NCI-H1694 treated with DMSO at 0.1 percent for 48 hours (cell line): ENCODE results near the gene ZNF688.
"Not testable (repeated sequence)": the region's sequence is repeated elsewhere in the genome, so short reads cannot be mapped to it uniquely, and the experiment has no call there.

ENCODE experiments used
- DNase-seq: peaks from one replicate; lab custom pipeline; 2025; lab: John Stamatoyannopoulos, UW

ZNF688 gene

GRCh38 chr16:30571445-30572322 is at the start of gene ZNF688:
Gene ZNF688, minus strand, starts transcription at chr16:30571714. Its CDS starts 85 bp downstream, at chr16:30571629.
- peak; percentile 91 for DNase-seq

DNA sequence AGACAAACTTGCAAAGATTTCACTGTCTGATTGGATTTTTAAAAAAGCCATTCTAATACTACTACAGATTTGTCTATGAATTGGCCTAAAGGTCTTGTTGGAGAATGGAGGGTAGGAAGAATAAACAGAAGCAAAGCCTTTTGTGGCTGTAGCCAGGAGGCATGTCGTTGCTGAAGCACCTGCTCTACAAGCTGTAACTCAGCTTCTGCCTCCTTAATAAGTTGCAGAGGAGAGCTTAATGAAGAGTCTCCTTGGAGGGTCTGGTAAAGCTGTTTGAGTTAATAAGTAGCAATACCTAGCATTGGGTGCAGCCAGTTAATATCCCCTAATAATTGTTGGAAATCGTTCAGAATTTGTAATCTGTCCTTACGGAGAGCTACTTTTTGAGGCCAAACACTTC is 48.7 kb upstream of the ZNF688 start:
- no peak for DNase-seq

- DNase-seq: no peak
Measured at GRCh38 chr16:30619638-30620037, 48.1 kb upstream of the ZNF688 start.

DNA sequence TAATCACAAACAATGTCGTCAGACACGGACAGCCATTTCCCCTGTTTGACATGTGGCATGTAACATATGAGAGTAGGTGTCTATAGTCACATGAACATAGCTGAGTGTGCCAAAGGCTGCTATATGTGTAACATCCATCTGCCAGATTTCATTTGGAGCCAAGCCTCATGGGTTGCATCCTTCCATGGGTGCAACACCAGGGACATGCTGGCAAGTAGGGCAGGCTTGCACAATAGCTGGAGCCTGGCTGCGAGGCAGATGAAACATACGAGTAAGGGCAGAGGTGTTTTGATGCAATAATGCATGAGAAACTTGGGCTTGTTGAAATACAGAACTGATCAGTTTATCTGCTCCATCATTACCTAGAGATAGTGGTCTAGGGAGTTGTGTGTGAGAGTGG is 47.7 kb upstream of the ZNF688 start:
- peak; percentile 39 for DNase-seq

GRCh38 chr16:30615358-30616091 is 44.0 kb upstream of the ZNF688 start:
- DNase-seq: peak; percentile 29

DNA sequence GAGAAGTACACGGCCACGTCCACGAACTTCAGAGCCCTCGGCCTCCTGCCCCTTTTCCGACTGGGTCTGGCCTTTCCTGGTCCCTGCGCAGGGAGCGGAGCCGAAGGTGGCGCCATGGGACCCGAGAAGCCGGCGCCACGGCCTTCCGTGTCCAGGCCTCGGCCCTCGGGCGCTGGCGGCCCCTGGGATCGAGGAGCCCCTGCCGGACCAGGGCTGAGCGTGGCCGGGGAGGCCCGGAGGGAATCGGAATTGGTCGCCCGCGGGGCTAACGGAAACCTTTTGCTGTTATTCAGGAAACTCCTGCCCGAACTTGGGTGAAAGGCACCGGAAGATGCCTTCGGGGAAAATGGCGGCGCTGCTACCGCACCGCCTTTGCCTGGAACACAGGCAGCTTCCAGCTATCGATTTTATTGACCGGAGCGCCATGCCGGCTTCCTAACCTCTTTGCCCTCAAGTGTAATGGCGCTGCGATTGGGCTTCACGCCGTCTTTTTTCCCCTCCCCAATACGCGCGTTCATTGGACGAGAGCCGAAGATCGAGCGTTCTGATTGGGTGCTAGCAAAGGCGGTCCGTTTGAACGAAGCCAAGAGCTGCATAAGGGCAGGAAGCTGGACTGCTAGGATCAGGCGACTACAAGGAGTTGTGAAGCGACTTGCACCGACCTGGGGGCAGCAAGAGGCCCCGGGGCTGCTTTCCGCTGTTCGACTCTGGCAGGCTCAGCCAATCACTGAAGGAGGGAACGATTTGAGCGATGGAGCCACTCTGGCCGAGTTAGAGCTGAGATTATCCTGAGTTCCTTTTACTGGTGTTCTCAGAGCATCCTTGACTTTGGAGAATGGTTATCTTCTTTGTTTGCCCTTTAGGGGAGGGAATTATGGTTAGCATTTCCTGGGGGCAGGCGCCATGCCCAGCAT is 38.7 kb upstream of the ZNF688 start, which contains the start of gene ZNF689:
Gene ZNF689 (minus strand): TSS at position 464 of the 914 bp plus-strand sequence. CDS start 348 bp downstream, at position 116.
- peak; percentile 91 for DNase-seq

DNA sequence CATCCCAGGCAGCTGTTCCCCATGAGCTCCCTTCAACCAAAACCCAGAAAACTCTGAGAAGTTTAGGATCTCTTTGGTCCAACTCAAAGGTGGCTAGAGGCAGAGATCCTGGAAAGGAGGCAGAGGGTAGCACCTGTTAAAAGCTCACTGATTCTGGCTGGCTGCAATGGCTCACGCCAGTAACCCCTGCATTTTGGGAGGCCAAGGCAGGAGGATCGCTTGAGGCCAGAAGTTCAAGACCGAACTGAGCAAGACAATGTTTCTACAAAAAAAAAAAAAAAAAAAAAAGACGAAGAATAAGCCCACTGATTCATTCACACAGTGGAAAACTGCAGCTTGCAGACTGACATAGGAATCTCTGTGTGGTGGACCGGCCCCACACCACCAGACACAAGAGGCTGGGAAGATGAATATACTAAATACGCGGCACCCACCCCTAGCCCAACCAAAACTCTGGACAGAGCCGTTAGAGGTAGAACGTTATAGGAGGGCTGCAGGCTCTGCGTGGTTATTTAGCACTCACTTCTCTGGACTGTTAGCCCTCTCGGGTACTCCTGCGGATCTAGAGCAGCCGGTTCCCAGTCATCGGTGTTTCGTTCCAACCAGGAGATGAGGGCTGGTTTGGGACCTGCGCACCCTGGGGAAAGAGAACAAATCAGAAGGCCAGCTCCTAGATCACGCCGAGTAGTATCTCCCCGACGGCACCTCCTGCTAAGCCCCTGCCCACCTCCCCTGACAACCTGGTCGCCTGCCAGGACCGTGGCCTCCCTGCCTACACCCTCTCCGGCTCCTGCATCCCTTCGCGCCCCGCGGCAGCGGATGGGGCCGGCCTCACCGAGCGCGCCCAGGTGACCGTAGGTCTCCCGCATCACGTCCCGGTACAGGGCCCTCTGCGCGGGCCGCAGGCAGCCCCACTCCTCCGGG is 37.8 kb upstream of the ZNF688 start:
- DNase-seq: peak; percentile 9

DNA sequence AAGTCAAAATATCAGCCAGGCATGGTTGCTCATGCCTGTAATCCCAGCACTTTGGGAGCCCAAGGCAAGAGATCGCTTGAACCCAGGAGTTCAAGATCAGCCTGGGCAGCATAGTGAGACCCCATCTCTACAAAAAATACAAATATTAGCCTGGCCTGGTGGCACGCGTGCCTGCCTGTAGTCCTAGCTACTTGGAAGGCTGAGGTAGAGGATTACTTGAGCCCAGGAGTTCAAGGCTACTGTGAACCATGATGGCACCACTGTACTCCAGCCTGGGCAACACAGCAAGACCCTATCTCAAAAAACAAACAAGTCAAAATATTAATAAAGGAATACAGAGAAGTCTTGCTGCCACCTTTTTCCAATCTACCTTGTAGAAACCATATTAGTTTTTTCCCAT is 34.5 kb upstream of the ZNF688 start:
- DNase-seq: no peak

- no peak for DNase-seq
Measured at GRCh38 chr16:30605158-30605557, 33.6 kb upstream of the ZNF688 start.

GRCh38 chr16:30604316-30604947 is 32.9 kb upstream of the ZNF688 start:
- no peak for DNase-seq

DNA sequence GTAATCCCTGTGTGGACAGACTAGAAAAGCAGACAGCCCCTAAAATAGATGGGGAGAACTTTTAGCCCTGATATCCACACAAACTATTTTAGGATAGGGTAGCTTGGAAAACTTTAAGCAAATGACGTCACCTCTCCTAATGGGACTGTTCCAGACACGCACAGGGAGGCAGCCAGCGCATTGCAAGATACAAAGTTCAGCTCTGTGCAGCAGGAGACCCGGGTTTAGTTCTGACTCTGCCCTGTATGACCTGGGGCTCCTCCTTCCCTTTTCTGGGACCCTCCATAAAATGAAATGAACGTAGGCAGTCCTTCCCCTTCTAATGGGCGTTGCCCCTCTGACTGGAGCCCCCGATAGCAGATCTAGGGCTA is 32.4 kb upstream of the ZNF688 start:
- DNase-seq: no peak

DNA sequence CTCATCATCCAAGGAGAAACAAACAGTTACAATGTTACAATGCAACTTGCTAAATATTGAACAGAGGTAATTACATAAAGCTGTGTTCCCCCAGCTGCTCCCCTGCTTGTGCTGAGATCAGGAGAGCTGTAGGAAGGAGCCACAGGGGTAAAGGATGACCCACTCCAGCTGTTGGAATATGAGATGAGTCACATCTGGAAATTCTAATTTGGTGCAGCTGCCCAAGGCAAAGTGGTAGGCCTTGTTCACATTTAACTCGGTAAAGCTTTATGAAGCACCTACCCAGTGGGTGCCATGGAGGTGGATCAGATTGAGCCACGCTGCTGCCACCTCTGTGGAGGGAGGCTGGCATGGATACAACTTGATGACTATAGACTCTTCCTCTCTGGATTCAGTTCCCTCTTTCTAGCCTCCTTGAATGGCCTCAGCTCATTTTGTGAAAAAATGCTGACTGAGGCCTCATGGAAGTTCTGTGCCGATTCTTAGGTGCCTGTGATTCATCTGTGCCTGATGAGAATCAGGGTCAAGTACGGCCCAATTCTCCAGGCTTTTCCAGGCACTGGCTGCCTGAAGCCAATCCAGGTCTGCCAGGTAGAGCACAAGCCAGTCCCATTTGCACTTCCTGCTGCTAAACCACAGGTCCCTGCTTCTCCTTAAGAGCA is 31.2 kb upstream of the ZNF688 start:
- no peak for DNase-seq

DNA sequence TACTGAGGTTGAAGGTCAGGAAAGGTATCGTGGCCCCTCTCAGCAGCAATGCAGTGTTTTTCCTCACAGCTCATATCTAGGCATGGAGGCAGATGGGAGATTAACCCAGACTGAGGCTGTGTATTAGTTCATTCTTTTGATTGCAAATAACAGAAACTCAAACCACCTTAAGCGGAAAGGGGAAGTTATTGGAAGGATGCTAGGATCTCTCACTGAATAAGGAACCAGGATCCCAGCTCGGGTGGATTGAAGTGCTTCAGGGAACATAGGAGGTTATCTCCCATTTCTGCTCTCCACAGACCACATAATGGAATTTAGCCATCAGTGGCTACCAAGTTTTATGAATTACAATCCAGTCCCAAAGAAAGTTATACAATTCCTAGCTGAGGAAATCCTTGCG is 30.5 kb upstream of the ZNF688 start:
- DNase-seq: no peak

DNA sequence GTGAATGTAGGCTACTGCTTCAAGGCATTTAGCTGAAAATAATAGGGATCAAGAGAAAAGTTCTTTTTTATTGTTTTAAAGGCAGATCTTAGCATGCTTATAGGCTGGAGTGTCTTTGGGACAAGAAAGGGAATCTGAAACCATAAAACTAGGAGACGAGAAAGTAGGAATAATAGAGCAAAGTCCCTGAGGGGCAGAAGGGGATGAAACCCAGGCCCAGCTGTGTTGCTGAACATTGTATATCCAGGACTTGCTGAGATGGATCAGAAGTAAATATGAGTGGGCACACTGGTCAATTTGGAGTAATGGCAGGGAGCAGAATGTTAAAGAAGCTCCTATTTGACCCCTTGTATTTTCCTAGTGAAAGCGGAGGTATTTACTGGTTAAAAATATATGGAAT is 29.4 kb upstream of the ZNF688 start:
- DNase-seq: no peak

- no peak for DNase-seq
Measured at GRCh38 chr16:30600215-30600614, 28.7 kb upstream of the ZNF688 start.

GRCh38 chr16:30592871-30593270 is 21.4 kb upstream of the ZNF688 start:
- no peak for DNase-seq

GRCh38 chr16:30590869-30591268 is 19.4 kb upstream of the ZNF688 start:
- not testable (repeated sequence) for DNase-seq

- DNase-seq: not testable (repeated sequence)
Measured at GRCh38 chr16:30589582-30589981, 18.1 kb upstream of the ZNF688 start.

DNA sequence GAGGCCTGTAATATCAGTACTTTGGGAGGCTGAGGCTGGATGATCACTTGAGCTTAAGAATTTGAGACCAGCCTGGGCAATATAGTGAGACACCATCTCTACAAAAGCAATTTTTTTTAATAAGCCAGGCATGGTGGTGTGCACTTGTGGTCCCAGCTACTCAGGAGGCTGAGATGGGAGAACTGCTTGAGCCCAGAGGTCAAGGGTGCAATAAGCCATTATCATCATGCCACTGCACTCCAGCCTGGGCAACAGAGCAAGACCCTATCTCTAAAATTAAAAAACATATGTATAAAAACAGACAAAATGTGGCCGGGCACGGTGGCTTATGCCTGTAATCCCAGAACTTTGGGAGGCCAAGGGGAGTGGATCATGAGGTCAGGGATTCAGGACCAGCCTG is 17.1 kb upstream of the ZNF688 start:
- no peak for DNase-seq
